Smooth muscle cell (in vitro differentiated cells): ENCODE measurements around the gene SLC7A7. TPM values are rescaled to one million over a fixed set of nuclear protein-coding genes. Genes with fewer than 3 reads are reported as not detected.
A peak's percentile ranks its signal among the peaks of the same experiment; 100 is the strongest.

ENCODE experiments used
- DNase-seq: peaks from one replicate; lab custom pipeline; 2025; ENCODE audit not compliant: unreplicated experiment; lab: John Stamatoyannopoulos, UW
- H2AFZ ChIP-seq: fragments of 200-600 bp; sonication (generic); 2 replicates; pipeline ENCODE4 v1.6.0; 2016; ENCODE audit warnings: antibody characterized with exemption, low read depth, mild to moderate bottlenecking
- H3F3A ChIP-seq: fragments of 200-600 bp; sonication (generic); 2 replicates; pipeline ENCODE4 v1.6.0; 2017; ENCODE audit warnings: antibody characterized with exemption, low read depth
- H3K27ac ChIP-seq: fragments of 200-600 bp; sonication (generic); 2 replicates; pipeline ENCODE4 v1.5.1; 2016; ENCODE audit warnings: low read depth, mild to moderate bottlenecking
- H3K27me3 ChIP-seq: fragments of 200-600 bp; sonication (generic); 2 replicates; pipeline ENCODE4 v1.6.1; 2016; ENCODE audit warnings: low read depth, mild to moderate bottlenecking
- H3K36me3 ChIP-seq: fragments of 200-600 bp; sonication (generic); 2 replicates; pipeline ENCODE4 v1.5.1; 2016; ENCODE audit warnings: low read depth
- H3K4me1 ChIP-seq: fragments of 200-600 bp; sonication (generic); 2 replicates; pipeline ENCODE4 v1.5.1; 2016; ENCODE audit warnings: low read depth
- H3K4me2 ChIP-seq: fragments of 200-600 bp; sonication (generic); 2 replicates; pipeline ENCODE4 v1.6.0; 2016; ENCODE audit warnings: mild to moderate bottlenecking
- H3K4me3 ChIP-seq: fragments of 200-600 bp; sonication (generic); 2 replicates; pipeline ENCODE4 v1.5.1; 2016; ENCODE audit warnings: mild to moderate bottlenecking
- H3K79me2 ChIP-seq: fragments of 200-600 bp; sonication (generic); 2 replicates; pipeline ENCODE4 v1.6.0; 2016; ENCODE audit warnings: low read depth, mild to moderate bottlenecking
- H3K9ac ChIP-seq: fragments of 200-600 bp; sonication (generic); 2 replicates; pipeline ENCODE4 v1.6.0; 2016; ENCODE audit warnings: low read depth
- H3K9me3 ChIP-seq: fragments of 200-600 bp; sonication (generic); replicated peaks from 2 replicates; pipeline ENCODE4 v1.5.1; 2016; ENCODE audit warnings: low read depth
- H4K20me1 ChIP-seq: fragments of 200-600 bp; sonication (generic); 2 replicates; pipeline ENCODE4 v1.6.0; 2016; ENCODE audit warnings: low read depth
- WGBS: methylation state at CpG from one replicate; pipeline ENCODE4 v1.1.7; 2016; ENCODE audit warnings: low lambda C conversion rate; 5-methylcytosine and 5-hydroxymethylcytosine counted together
- polyA plus RNA-seq: library from polyadenylated mRNA; unstranded; fragments of >200 nt; fragmentation: Nextera tagmentation; extraction: Ambion mirVana; gene quantifications from 2 replicates; pipeline ENCODE4 v1.2.1, GENCODE V29; 2016
- total RNA-seq: library from RNA; depleted of rRNA; stranded (reverse); fragments of >200 nt; gene quantifications from 2 replicates; pipeline ENCODE4 v1.2.3, GENCODE V29; 2014
- TF ChIP-seq, protein P1 (sequence below): fragments of 200-600 bp; sonication (generic); IDR thresholded peaks from 2 replicates; pipeline ENCODE4 v1.5.1; 2017; ENCODE audit warnings: borderline replicate concordance, mild to moderate bottlenecking, antibody characterized with exemption; ENCODE audit not compliant: insufficient read depth, poor library complexity, severe bottlenecking

SLC7A7 gene
- total and polyA plus RNA-seq, 2 experiments from 2014 or later = 10.0 to 18.5 TPM

DNA sequence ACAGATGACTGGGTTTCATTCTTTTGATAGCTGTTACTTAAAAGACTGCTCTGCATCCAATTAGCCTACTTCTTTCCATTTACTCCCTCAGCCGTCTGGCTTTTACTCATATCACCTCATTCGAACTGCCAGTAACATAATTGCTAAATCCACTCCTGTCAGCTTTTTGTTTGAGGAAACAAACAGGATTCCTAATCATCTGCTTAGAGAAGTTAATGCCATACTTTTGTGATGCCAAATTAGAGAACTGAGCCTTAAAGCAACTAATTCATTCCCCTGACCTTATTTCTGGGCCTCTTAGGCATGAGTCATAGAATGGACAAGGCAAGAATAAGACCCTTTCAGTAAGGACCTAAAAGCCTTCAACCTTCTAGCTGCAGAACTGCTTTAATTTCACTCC is 45.9 kb downstream of the SLC7A7 start:
- Histone ChIP-seq H3K9ac (no peak overlapping the region), H3K79me2 (peaks cover 24% of the 10 kb centered on the region), H4K20me1 (no peaks in the 10 kb centered on the region), H3F3A (peaks cover 5% of the 10 kb centered on the region), H3K9me3 (no peaks in the 10 kb centered on the region), H3K27me3 (no peaks in the 10 kb centered on the region), H3K36me3 (no peaks in the 10 kb centered on the region), H3K4me3 (no peak overlapping the region), H3K4me1 (peaks cover 15% of the 10 kb centered on the region), H2AFZ (no peak overlapping the region), H3K4me2 (no peak overlapping the region), H3K27ac (no peak overlapping the region)
- TF ChIP-seq, protein P1, sequence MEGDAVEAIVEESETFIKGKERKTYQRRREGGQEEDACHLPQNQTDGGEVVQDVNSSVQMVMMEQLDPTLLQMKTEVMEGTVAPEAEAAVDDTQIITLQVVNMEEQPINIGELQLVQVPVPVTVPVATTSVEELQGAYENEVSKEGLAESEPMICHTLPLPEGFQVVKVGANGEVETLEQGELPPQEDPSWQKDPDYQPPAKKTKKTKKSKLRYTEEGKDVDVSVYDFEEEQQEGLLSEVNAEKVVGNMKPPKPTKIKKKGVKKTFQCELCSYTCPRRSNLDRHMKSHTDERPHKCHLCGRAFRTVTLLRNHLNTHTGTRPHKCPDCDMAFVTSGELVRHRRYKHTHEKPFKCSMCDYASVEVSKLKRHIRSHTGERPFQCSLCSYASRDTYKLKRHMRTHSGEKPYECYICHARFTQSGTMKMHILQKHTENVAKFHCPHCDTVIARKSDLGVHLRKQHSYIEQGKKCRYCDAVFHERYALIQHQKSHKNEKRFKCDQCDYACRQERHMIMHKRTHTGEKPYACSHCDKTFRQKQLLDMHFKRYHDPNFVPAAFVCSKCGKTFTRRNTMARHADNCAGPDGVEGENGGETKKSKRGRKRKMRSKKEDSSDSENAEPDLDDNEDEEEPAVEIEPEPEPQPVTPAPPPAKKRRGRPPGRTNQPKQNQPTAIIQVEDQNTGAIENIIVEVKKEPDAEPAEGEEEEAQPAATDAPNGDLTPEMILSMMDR = no peak
- WGBS = 54% methylated on average over 2 of the region's 2 CpGs
- DNase-seq = no peak

DNA sequence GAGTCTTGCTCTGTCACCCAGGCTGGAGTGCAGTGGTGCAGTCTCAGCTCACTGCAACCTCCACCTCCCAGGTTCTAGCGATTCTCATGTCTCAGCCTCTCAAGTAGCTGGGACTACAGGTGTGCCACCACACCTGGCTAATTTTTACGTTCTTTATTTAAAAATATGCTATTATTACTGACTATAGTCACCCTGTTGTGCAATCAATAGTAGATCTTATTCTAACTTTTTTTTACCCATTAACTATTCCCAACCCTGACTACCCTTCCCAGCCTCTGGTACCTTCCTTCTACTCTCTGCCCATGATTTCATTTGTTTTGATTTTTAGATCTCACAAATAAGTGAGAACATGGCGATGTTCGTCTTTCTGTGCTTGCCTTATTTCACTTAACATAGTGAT is 46.3 kb downstream of the SLC7A7 start:
- Histone ChIP-seq H3K4me2 (no peak overlapping the region), H3K27me3 (no peaks in the 10 kb centered on the region), H3F3A (peaks cover 5% of the 10 kb centered on the region), H3K36me3 (no peaks in the 10 kb centered on the region), H3K9me3 (no peaks in the 10 kb centered on the region), H3K4me1 (peaks cover 15% of the 10 kb centered on the region), H3K27ac (no peak overlapping the region), H3K4me3 (no peak overlapping the region), H4K20me1 (no peaks in the 10 kb centered on the region), H3K79me2 (peaks cover 24% of the 10 kb centered on the region), H2AFZ (no peak overlapping the region), H3K9ac (no peak overlapping the region)
- DNase-seq = no peak
- TF ChIP-seq, protein P1 = no peak
- WGBS = 83% methylated on average over 4 of the region's 4 CpGs

DNA sequence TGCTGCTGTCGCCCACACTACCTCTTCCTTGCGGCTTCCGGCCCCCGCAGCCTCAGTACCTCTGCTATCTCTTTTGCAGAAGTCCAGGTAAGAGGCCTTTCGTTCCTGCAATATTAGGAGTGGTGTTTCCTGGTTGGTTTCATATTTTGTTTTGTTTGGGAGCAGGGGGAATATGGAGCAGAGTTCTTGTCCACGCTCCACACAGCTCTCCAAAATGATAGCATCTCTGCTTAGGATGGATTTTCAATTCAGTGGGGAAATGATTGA is 48.0 kb downstream of the SLC7A7 start:
- TF ChIP-seq, protein P1 = no peak
- no peaks in the 10 kb centered on the region for H3K36me3 ChIP-seq
- peaks cover 24% of the 10 kb centered on the region for H3K79me2 ChIP-seq
- peak overlapping the region; percentile 100 for H2AFZ ChIP-seq
- 8% methylated on average over 6 of the region's 6 CpGs for WGBS
- peak overlapping the region; percentile 81 for H3K4me3 ChIP-seq
- peak overlapping the region; percentile 98 for H3K4me2 ChIP-seq
- peak overlapping the region; percentile 91 for H3K27ac ChIP-seq
- peaks cover 15% of the 10 kb centered on the region for H3K4me1 ChIP-seq
- no peak for DNase-seq
- H3K27me3 ChIP-seq = no peaks in the 10 kb centered on the region
- peaks cover 5% of the 10 kb centered on the region for H3F3A ChIP-seq
- H3K9me3 ChIP-seq = no peaks in the 10 kb centered on the region
- no peaks in the 10 kb centered on the region for H4K20me1 ChIP-seq
- peak overlapping the region; percentile 93 for H3K9ac ChIP-seq

DNA sequence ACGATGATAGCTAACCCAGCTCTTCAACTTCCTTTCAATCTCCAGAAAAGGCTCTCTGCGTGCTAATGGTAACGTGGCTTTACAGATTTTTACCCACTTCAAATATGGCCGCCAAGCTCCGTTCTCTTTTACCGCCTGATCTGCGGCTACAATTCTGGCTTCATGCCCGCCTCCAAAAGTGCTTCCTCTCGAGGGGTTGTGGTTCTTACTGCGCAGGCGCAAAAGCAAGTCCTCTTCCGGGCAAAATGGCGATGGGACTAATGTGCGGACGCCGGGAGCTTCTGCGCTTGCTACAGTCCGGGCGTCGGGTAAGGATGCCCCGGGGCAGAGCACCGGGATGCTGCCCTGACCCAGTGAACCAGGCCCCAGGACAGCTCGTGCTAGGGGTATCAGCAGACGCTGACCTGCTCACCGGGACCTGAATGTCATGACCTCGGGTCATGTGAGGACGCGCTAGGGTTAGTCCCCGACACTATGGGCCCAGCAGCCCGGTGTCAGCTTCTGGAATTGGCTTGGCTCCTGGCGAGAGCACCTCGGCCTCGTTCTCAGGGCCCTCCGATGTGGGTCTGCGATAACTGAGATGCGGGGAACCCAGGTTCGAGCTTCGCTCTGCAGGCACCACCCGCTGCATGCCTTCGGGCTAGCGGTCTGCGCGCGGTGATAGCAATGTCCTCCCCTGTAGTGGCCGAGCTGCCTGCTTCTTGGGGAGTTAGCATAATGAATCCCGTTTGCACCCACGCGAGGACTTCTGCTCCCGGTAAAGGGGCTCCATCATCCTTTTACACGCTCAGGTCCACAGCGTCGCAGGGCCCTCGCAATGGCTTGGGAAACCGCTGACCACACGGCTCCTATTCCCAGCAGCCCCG is 48.5 kb downstream of the SLC7A7 start, which contains the start of gene OXA1L:
TSS of gene OXA1L (plus strand) at position 232 of the 866 bp plus-strand sequence. CDS start at position 246, 14 bp downstream.
- peak within 1 kb of the TSS; percentile 100 for H2AFZ ChIP-seq
- WGBS = 1% methylated on average over 56 of the region's 56 CpGs
- peak within 1 kb of the TSS; percentile 98 for H3K4me2 ChIP-seq
- no peaks in the 10 kb centered on the region for H4K20me1 ChIP-seq
- H3K27ac ChIP-seq = peak within 1 kb of the TSS; percentile 91
- no peaks in the 10 kb centered on the region for H3K27me3 ChIP-seq
- TF ChIP-seq, protein P1 = no peak
- peaks cover 24% of the 10 kb centered on the region for H3K79me2 ChIP-seq
- H3K36me3 ChIP-seq = no peaks in the 10 kb centered on the region
- no peaks in the 10 kb centered on the region for H3K9me3 ChIP-seq
- H3K9ac ChIP-seq = peak within 1 kb of the TSS; percentile 93
- H3F3A ChIP-seq = peaks cover 5% of the 10 kb centered on the region
- DNase-seq = peak; percentile 79
- peak within 1 kb of the TSS; percentile 81 for H3K4me3 ChIP-seq
- peaks cover 15% of the 10 kb centered on the region for H3K4me1 ChIP-seq
